ENCODE measurements around the gene MAST4. TPM values are rescaled to one million over a fixed set of nuclear protein-coding genes. Genes with fewer than 3 reads are reported as not detected.

The MAST4 gene
- total and polyA plus RNA-seq, 7 experiments from 2014 or later = 11.3 to 39.0 (median 28.3) TPM

DNA sequence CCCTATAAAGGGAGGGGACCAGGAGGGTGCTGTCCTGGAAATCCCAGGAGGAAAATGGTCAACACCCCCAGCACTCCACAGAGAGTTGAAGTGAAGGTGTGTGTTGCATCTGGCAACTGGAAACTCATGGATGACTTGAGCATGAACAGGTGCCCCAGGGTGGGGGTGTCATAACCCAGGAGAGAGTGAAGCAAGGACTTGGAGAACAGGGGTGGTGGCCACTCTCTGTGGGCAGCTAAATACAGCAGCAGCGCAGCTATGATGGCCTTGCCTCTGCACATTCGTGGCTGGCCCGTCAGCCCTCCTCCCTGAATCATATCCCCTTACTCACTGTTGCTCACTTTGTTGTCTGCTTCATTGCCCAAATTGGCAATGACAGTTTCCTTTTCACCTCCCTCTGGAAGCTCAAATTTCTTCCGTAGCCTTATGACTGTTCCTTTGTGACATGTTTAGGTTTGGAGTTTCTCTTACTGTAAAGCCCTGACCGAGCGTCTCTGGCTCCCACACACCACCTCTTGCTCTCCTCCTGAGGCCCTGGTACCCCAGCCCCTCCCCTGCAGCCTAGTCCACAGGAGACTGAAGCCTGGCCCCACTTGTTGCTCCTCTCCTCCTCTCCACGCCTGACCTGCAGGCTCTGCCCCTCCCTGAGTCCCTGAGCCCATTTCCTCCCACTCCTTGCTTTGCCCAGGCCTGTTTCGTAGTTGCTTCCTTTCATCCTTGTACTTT is 414.7 kb downstream of the MAST4 start:
- Mint-ChIP-seq H3K36me3 (peaks cover 0 to 28% (median 24%) of the 10 kb centered on the region in 5 donors), H3K4me3 (peak overlapping the region in 5 of 10 donors; percentile 0 to 65 (median 8)), H3K4me1 (peaks cover 41 to 97% (median 90%) of the 10 kb centered on the region in 7 donors), H3K9me3 (no peaks in the 10 kb centered on the region), H3K27me3 (no peaks in the 10 kb centered on the region), H3K27ac (peak overlapping the region in 5 of 9 donors; percentile 18 to 82 (median 44))
- H3K4me1 ChIP-seq (ENCODE audit: control insufficient read depth in 2 of 2, insufficient read depth in 2 of 2, low read length in 2 of 2) = peaks cover 0 to 29% of the 10 kb centered on the region in 2 donors
- POLR2A ChIA-PET = interaction anchor here (0.6 kb wide), 1 partner anchor 16 kb away, joined by 3 read pairs; no protein-coding TSS in a partner anchor
- intact Hi-C loops (cut with micrococcal nuclease) = no loop called here
- CTCF ChIA-PET = no interaction called here
- H3K27ac ChIP-seq (ENCODE audit: low read depth, low read length) = no peak overlapping the region
- ATAC-seq = no peak
- DNase-seq = no peak
- no peaks in the 10 kb centered on the region for H3K9me3 ChIP-seq (ENCODE audit: control insufficient read depth in 2 of 3, low read length in 3 of 3)
- H3K36me3 ChIP-seq (ENCODE audit: control insufficient read depth in 2 of 3, insufficient read depth in 3 of 3, low read length in 3 of 3) = no peaks in the 10 kb centered on the region
- no peak overlapping the region for H3K4me3 ChIP-seq (ENCODE audit: low read length)
- H3K27me3 ChIP-seq (ENCODE audit: control insufficient read depth in 2 of 2, insufficient read depth in 2 of 2, low read length in 2 of 2) = no peaks in the 10 kb centered on the region

DNA sequence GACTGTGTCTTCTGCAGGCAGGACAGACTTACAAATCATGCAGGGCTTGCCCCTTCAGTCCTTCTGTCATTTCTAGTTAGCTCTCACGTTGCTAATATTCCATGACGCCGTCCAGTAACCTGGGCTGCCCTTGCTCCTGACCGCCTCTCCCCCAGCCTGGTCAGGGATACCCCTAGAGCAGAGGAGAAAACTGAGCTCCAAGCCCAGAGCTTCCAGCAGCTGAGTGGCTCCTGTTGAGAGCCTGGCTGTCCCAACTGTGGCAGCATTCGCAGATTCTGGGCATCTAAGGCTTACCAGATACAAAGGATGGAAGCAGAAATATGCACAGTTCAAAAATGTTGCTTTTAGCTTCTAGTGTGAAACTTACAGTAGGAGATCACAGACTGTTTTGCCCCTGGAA is 415.2 kb downstream of the MAST4 start:
- intact Hi-C loops (cut with micrococcal nuclease) = no loop called here
- peaks cover 0 to 26% of the 10 kb centered on the region in 2 donors for H3K4me1 ChIP-seq (ENCODE audit: control insufficient read depth in 2 of 2, insufficient read depth in 2 of 2, low read length in 2 of 2)
- CTCF ChIA-PET = interaction anchor here (0.6 to 1.0 kb wide), 2 partner anchors 9 to 144 kb away, joined by 3 read pairs; no protein-coding TSS in a partner anchor
- peak overlapping the region in 4 of 9 donors; percentile 18 to 69 (median 36) for H3K27ac Mint-ChIP-seq
- no peaks in the 10 kb centered on the region for H3K36me3 ChIP-seq (ENCODE audit: control insufficient read depth in 2 of 3, insufficient read depth in 3 of 3, low read length in 3 of 3)
- POLR2A ChIA-PET = interaction anchor here (0.6 kb wide), 1 partner anchor 17 kb away, joined by 3 read pairs; no protein-coding TSS in a partner anchor
- H3K9me3 ChIP-seq (ENCODE audit: control insufficient read depth in 2 of 3, low read length in 3 of 3) = no peaks in the 10 kb centered on the region
- no peak overlapping the region for H3K4me3 ChIP-seq (ENCODE audit: low read length)
- H3K27ac ChIP-seq (ENCODE audit: low read depth, low read length) = no peak overlapping the region
- no peak for ATAC-seq
- no peaks in the 10 kb centered on the region for H3K27me3 ChIP-seq (ENCODE audit: control insufficient read depth in 2 of 2, insufficient read depth in 2 of 2, low read length in 2 of 2)
- H3K36me3 Mint-ChIP-seq = peaks cover 0 to 28% (median 25%) of the 10 kb centered on the region in 5 donors
- DNase-seq = no peak
- peaks cover 42 to 95% (median 87%) of the 10 kb centered on the region in 7 donors for H3K4me1 Mint-ChIP-seq
- H3K9me3 Mint-ChIP-seq = no peaks in the 10 kb centered on the region
- no peaks in the 10 kb centered on the region for H3K27me3 Mint-ChIP-seq
- peak overlapping the region in 3 of 10 donors; percentile 8 to 65 (median 34) for H3K4me3 Mint-ChIP-seq

DNA sequence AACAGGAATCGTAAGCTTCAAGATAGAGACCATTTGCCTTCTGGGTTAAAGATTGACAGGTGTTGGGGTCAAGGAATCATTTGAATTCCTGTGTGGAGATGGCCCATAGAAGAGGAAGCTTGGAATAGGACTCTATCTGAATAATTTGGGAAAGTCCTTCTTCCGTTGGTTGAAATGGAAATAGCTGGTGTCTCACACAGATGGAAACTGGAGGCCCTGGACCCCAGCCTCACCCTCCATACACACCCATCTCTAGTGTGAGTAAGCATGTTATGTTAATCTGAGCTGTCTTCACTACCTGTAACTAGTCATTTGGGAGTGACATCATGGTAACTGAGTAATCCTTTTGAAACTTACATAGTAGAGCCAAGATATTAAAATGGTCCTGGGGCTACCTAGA is 416.0 kb downstream of the MAST4 start:
- H3K36me3 ChIP-seq (ENCODE audit: control insufficient read depth in 2 of 3, insufficient read depth in 3 of 3, low read length in 3 of 3) = no peaks in the 10 kb centered on the region
- no peak for ATAC-seq
- no peaks in the 10 kb centered on the region for H3K9me3 ChIP-seq (ENCODE audit: control insufficient read depth in 2 of 3, low read length in 3 of 3)
- DNase-seq = no peak
- peaks cover 0 to 19% of the 10 kb centered on the region in 2 donors for H3K4me1 ChIP-seq (ENCODE audit: control insufficient read depth in 2 of 2, insufficient read depth in 2 of 2, low read length in 2 of 2)
- H3K4me3 ChIP-seq (ENCODE audit: low read length) = no peak overlapping the region
- intact Hi-C loops (cut with micrococcal nuclease) = no loop called here
- H3K27ac ChIP-seq (ENCODE audit: low read depth, low read length) = no peak overlapping the region
- Mint-ChIP-seq H3K36me3 (peaks cover 0 to 33% (median 23%) of the 10 kb centered on the region in 5 donors), H3K4me3 (peak overlapping the region in 1 of 10 donors; percentile 29), H3K27me3 (no peaks in the 10 kb centered on the region), H3K4me1 (peaks cover 44 to 95% (median 79%) of the 10 kb centered on the region in 7 donors), H3K27ac (peak overlapping the region in 1 of 9 donors; percentile 29), H3K9me3 (no peaks in the 10 kb centered on the region)
- CTCF ChIA-PET = interaction anchor here (0.6 to 1.0 kb wide), 3 partner anchors 9 to 217 kb away, joined by 3 read pairs; no protein-coding TSS in a partner anchor
- no peaks in the 10 kb centered on the region for H3K27me3 ChIP-seq (ENCODE audit: control insufficient read depth in 2 of 2, insufficient read depth in 2 of 2, low read length in 2 of 2)
- POLR2A ChIA-PET = no interaction called here

DNA sequence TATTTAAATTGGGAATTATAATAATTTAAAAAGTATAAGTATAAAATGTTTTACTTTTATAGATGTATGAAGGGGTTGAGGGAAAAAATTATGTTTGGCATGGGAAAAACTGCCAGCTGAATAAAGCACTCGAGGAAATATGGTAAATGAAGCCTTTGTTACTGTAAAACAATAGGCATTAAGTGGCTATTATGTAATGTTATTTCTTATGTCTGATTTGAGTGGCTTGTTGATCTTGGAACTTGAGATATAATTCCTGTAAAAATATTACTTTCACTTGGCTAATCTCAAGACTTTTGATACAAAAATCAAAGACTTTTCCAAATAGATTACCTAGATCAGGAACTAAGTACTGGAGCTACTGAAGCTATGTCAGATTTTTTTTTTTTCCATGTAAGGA is 417.5 kb downstream of the MAST4 start:
- H3K27me3 Mint-ChIP-seq = no peaks in the 10 kb centered on the region
- no peak overlapping the region for H3K4me3 ChIP-seq (ENCODE audit: low read length)
- DNase-seq (no peak), ATAC-seq (no peak)
- peaks cover 0 to 42% (median 26%) of the 10 kb centered on the region in 5 donors for H3K36me3 Mint-ChIP-seq
- no peak overlapping the region for H3K27ac Mint-ChIP-seq
- no peak overlapping the region for H3K4me3 Mint-ChIP-seq
- no peak overlapping the region for H3K27ac ChIP-seq (ENCODE audit: low read depth, low read length)
- H3K27me3 ChIP-seq (ENCODE audit: control insufficient read depth in 2 of 2, insufficient read depth in 2 of 2, low read length in 2 of 2) = no peaks in the 10 kb centered on the region
- POLR2A ChIA-PET = interaction anchor here (1.1 kb wide), 1 partner anchor 11 kb away, joined by 7 read pairs; no protein-coding TSS in a partner anchor
- CTCF ChIA-PET = no interaction called here
- intact Hi-C loops (cut with micrococcal nuclease) = loop anchor here in 1 of 2 donors (2.0 kb wide), 1 partner anchor 17 kb away; no protein-coding TSS in a partner anchor
- no peaks in the 10 kb centered on the region for H3K9me3 ChIP-seq (ENCODE audit: control insufficient read depth in 2 of 3, low read length in 3 of 3)
- no peaks in the 10 kb centered on the region for H3K9me3 Mint-ChIP-seq
- no peaks in the 10 kb centered on the region for H3K36me3 ChIP-seq (ENCODE audit: control insufficient read depth in 2 of 3, insufficient read depth in 3 of 3, low read length in 3 of 3)
- peaks cover 45 to 81% (median 65%) of the 10 kb centered on the region in 7 donors for H3K4me1 Mint-ChIP-seq
- peaks cover 0 to 8% of the 10 kb centered on the region in 2 donors for H3K4me1 ChIP-seq (ENCODE audit: control insufficient read depth in 2 of 2, insufficient read depth in 2 of 2, low read length in 2 of 2)

- H3K4me1 Mint-ChIP-seq = peaks cover 41 to 79% (median 60%) of the 10 kb centered on the region in 7 donors
- DNase-seq = no peak
- no peaks in the 10 kb centered on the region for H3K27me3 Mint-ChIP-seq
- Histone ChIP-seq H3K27me3 (ENCODE audit: control insufficient read depth in 2 of 2, insufficient read depth in 2 of 2, low read length in 2 of 2) (no peaks in the 10 kb centered on the region), H3K4me1 (ENCODE audit: control insufficient read depth in 2 of 2, insufficient read depth in 2 of 2, low read length in 2 of 2) (peaks cover 0 to 8% of the 10 kb centered on the region in 2 donors), H3K4me3 (ENCODE audit: low read length) (no peak overlapping the region), H3K27ac (ENCODE audit: low read depth, low read length) (no peak overlapping the region), H3K9me3 (ENCODE audit: control insufficient read depth in 2 of 3, low read length in 3 of 3) (no peaks in the 10 kb centered on the region), H3K36me3 (ENCODE audit: control insufficient read depth in 2 of 3, insufficient read depth in 3 of 3, low read length in 3 of 3) (no peaks in the 10 kb centered on the region)
- intact Hi-C loops (cut with micrococcal nuclease) = loop anchor here in 1 of 2 donors (2.0 kb wide), 1 partner anchor 17 kb away; no protein-coding TSS in a partner anchor
- peaks cover 0 to 40% (median 22%) of the 10 kb centered on the region in 5 donors for H3K36me3 Mint-ChIP-seq
- no peaks in the 10 kb centered on the region for H3K9me3 Mint-ChIP-seq
- H3K4me3 Mint-ChIP-seq = no peak overlapping the region
- CTCF ChIA-PET = no interaction called here
- ATAC-seq = no peak
- H3K27ac Mint-ChIP-seq = no peak overlapping the region
- POLR2A ChIA-PET = no interaction called here
These were observed 418.0 kb downstream of the MAST4 start for GRCh38 chr5:67014191-67014590.

DNA sequence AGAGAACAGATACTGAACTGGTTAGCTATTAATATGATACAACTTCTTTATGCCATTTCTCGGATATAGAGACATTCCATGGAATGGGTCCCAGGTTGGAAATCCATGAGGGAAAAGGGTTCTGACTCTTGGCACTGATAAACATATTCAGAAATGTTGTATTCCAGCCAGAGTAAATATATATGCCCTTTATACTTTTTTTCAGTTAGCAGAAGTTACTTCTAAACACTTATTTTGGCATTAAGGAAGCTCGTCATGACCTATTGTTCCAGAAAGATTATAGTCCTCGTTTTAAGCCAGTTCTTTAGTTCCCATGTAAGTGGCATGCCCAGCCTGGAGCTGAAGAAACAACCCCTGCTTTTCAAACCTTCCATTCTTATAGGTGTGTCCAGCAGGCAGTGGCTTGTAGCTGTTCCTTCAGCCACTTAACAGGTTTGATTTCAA is 418.8 kb downstream of the MAST4 start:
- ATAC-seq (no peak), DNase-seq (no peak)
- Mint-ChIP-seq H3K4me3 (no peak overlapping the region), H3K4me1 (peaks cover 37 to 78% (median 57%) of the 10 kb centered on the region in 7 donors), H3K36me3 (peaks cover 0 to 41% (median 18%) of the 10 kb centered on the region in 5 donors), H3K9me3 (no peaks in the 10 kb centered on the region), H3K27ac (no peak overlapping the region), H3K27me3 (no peaks in the 10 kb centered on the region)
- ChIA-PET POLR2A (interaction anchor here (0.7 kb wide), 1 partner anchor 58 kb away, joined by 3 read pairs; no protein-coding TSS in a partner anchor), CTCF (no interaction called here)
- Histone ChIP-seq H3K9me3 (ENCODE audit: control insufficient read depth in 2 of 3, low read length in 3 of 3) (no peaks in the 10 kb centered on the region), H3K27me3 (ENCODE audit: control insufficient read depth in 2 of 2, insufficient read depth in 2 of 2, low read length in 2 of 2) (no peaks in the 10 kb centered on the region), H3K4me1 (ENCODE audit: control insufficient read depth in 2 of 2, insufficient read depth in 2 of 2, low read length in 2 of 2) (peaks cover 0 to 8% of the 10 kb centered on the region in 2 donors), H3K4me3 (ENCODE audit: low read length) (no peak overlapping the region), H3K27ac (ENCODE audit: low read depth, low read length) (no peak overlapping the region), H3K36me3 (ENCODE audit: control insufficient read depth in 2 of 3, insufficient read depth in 3 of 3, low read length in 3 of 3) (no peaks in the 10 kb centered on the region)
- intact Hi-C loops (cut with micrococcal nuclease) = loop anchor here in 1 of 2 donors (2.0 kb wide), 1 partner anchor 16 kb away; no protein-coding TSS in a partner anchor
